Breast epithelium (tissue), 4 donors: ENCODE results near the gene KIF26B. TPM values are rescaled to one million over a fixed set of nuclear protein-coding genes. Genes with fewer than 3 reads are reported as not detected.

Experiments used
- DNase-seq, 2 donors: peaks; one replicate each; pipeline ENCODE4 v3.0.0-alpha.2; 2019; ENCODE audit warnings: low spot score in 2 of 2
- H3K27ac ChIP-seq, 2 donors: fragments of 200-600 bp; sonication (generic) in 1 of 2; one replicate each; pipeline ENCODE4 v1.5.1; 2016 to 2019; ENCODE audit warnings: mild to moderate bottlenecking in 1 of 2
- H3K27me3 ChIP-seq, 2 donors: fragments of 200-600 bp; sonication (generic) in 1 of 2; one replicate each; pipeline versions ENCODE4 v1.5.1 to v1.6.0; 2017 to 2019; ENCODE audit warnings: control low read depth in 1 of 2, mild to moderate bottlenecking in 1 of 2
- H3K36me3 ChIP-seq: fragments of 200-600 bp; one replicate; pipeline ENCODE4 v1.5.1; 2019
- H3K4me1 ChIP-seq, 2 donors: fragments of 200-600 bp; sonication (generic); one replicate each; pipeline ENCODE4 v1.5.1; 2016 to 2019; ENCODE audit warnings: control low read depth in 1 of 2
- H3K4me3 ChIP-seq, 3 donors: fragments of 200-600 bp; sonication (generic); 1 replicate in 2 of 3; 2 replicates in 1 of 3; pipeline ENCODE4 v1.5.1; 2016 to 2019; ENCODE audit warnings: mild to moderate bottlenecking in 3 of 3, moderate library complexity in 2 of 3
- H3K9me3 ChIP-seq, 2 donors: fragments of 200-600 bp; sonication (generic) in 1 of 2; one replicate each; pipeline ENCODE4 v1.5.1; 2016 to 2019; ENCODE audit warnings: control low read depth in 1 of 2
- CTCF ChIP-seq, 3 donors: fragments of 450-650 bp; IDR thresholded peaks; one replicate each; pipeline ENCODE4 v1.5.1; 2016 to 2017; ENCODE audit warnings: antibody characterized with exemption in 3 of 3, mild to moderate bottlenecking in 3 of 3, moderate library complexity in 3 of 3
- POLR2A ChIP-seq: fragments of 450-650 bp; IDR thresholded peaks from one replicate; pipeline ENCODE4 v1.6.1; 2016; ENCODE audit warnings: antibody characterized with exemption, mild to moderate bottlenecking, moderate library complexity
- POLR2AphosphoS5 ChIP-seq, 3 donors: sonication (generic); formaldehyde crosslinking; IDR thresholded peaks; one replicate each; pipeline ENCODE4 v1.6.1; 2017; ENCODE audit warnings: antibody characterized with exemption in 3 of 3
- intact Hi-C: fragments of 100-400 bp; cut with DNase I; formaldehyde crosslinking; loops from one replicate; pipeline ENCODE4 v1.15.1; 2023; ENCODE audit warnings: low total_unique reads
- total RNA-seq, 3 donors: library from RNA; depleted of rRNA; stranded (reverse); fragments of >200 nt; gene quantifications; one replicate each; pipeline ENCODE4 v1.1.0, GENCODE V29; 2016

The KIF26B gene
- total RNA-seq, 3 donors from 2014 or later, result 0.32 to 1.0 (median 0.33) TPM

- intact Hi-C loops, result no loop called here
- no peaks in the 10 kb centered on the region for H3K27me3 ChIP-seq
- no peak overlapping the region for H3K27ac ChIP-seq
- H3K4me1 ChIP-seq, result no peaks in the 10 kb centered on the region
- no peaks in the 10 kb centered on the region for H3K36me3 ChIP-seq
- DNase-seq, result no peak
- H3K4me3 ChIP-seq, result no peak overlapping the region
- TF ChIP-seq CTCF (IDR thresholded peaks at IDR 0.05), result no peak
- TF ChIP-seq POLR2A, result no peak
- TF ChIP-seq POLR2AphosphoS5 (IDR thresholded peaks at IDR 0.05), result no peak
- no peaks in the 10 kb centered on the region for H3K9me3 ChIP-seq
Measured at GRCh38 chr1:245419461-245419978, 264.7 kb downstream of the KIF26B start.

- DNase-seq, result no peak
- Histone ChIP-seq H3K36me3 (no peaks in the 10 kb centered on the region), H3K27ac (no peak overlapping the region), H3K4me3 (no peak overlapping the region), H3K4me1 (no peaks in the 10 kb centered on the region), H3K9me3 (no peaks in the 10 kb centered on the region), H3K27me3 (no peaks in the 10 kb centered on the region)
- TF ChIP-seq POLR2AphosphoS5 (IDR thresholded peaks at IDR 0.05) (no peak), CTCF (IDR thresholded peaks at IDR 0.05) (no peak), POLR2A (no peak)
- intact Hi-C loops, result no loop called here
Measured at GRCh38 chr1:245419989-245420388, 265.2 kb downstream of the KIF26B start.

GRCh38 chr1:245420926-245421325, 266.1 kb downstream of the KIF26B start:
- Histone ChIP-seq H3K4me3 (no peak overlapping the region), H3K4me1 (no peaks in the 10 kb centered on the region), H3K9me3 (no peaks in the 10 kb centered on the region), H3K27me3 (no peaks in the 10 kb centered on the region), H3K36me3 (no peaks in the 10 kb centered on the region), H3K27ac (no peak overlapping the region)
- DNase-seq, result no peak
- TF ChIP-seq POLR2A (no peak), POLR2AphosphoS5 (IDR thresholded peaks at IDR 0.05) (no peak)
- intact Hi-C loops, result no loop called here

DNA sequence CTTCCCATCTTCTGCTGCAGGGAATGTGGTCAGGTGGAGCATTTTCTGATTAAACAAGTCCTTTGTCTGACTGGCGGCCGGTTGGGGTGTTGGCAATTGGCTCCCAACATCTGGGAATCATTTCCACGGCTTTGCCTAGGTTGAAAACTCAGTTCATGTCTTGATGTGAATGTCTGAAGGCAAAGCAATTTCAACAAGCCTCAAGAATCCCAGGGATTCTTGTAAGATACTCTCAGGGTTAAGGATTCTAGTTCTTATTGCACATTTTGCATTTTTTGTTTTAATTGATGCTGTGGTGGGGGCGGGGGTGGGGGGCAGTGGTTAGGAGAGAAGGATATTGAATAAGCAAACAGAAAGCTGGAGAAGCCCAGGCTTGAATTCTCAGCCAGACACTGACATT, 273.9 kb downstream of the KIF26B start:
- no peak for DNase-seq
- TF ChIP-seq POLR2A (no peak), CTCF (IDR thresholded peaks at IDR 0.05) (no peak), POLR2AphosphoS5 (IDR thresholded peaks at IDR 0.05) (no peak)
- Histone ChIP-seq H3K4me3 (no peak overlapping the region), H3K27me3 (no peaks in the 10 kb centered on the region), H3K9me3 (no peaks in the 10 kb centered on the region), H3K27ac (no peak overlapping the region), H3K4me1 (no peaks in the 10 kb centered on the region), H3K36me3 (no peaks in the 10 kb centered on the region)
- intact Hi-C loops, result no loop called here

GRCh38 chr1:245431706-245432105, 276.9 kb downstream of the KIF26B start:
- no peak for DNase-seq
- TF ChIP-seq POLR2AphosphoS5 (IDR thresholded peaks at IDR 0.05), result no peak
- no peak for TF ChIP-seq CTCF (IDR thresholded peaks at IDR 0.05)
- no peak for TF ChIP-seq POLR2A
- intact Hi-C loops, result no loop called here
- Histone ChIP-seq H3K27me3 (no peaks in the 10 kb centered on the region), H3K4me1 (no peaks in the 10 kb centered on the region), H3K4me3 (no peak overlapping the region), H3K9me3 (no peaks in the 10 kb centered on the region), H3K27ac (no peak overlapping the region), H3K36me3 (no peaks in the 10 kb centered on the region)
